ENCODE data around the gene TUBE1.
"Not testable (repeated sequence)": the region's sequence is repeated elsewhere in the genome, so short reads cannot be mapped to it uniquely, and the experiment has no call there.

Gene TUBE1

GRCh38 chr6:112087136-112087911 is at the start of gene TUBE1, which contains the start of gene FAM229B:
TUBE1 (minus strand) TSS chr6:112087482; CDS start chr6:112087434, 48 bp downstream.
FAM229B (plus strand) TSS chr6:112087591; CDS start chr6:112099284, 11,693 bp downstream.
- peak; percentile 95 for DNase-seq

GRCh38 chr6:112130878-112131277 is 43.6 kb upstream of the TUBE1 start:
- DNase-seq = no peak

GRCh38 chr6:112128208-112128607 is 40.9 kb upstream of the TUBE1 start:
- DNase-seq = no peak

- DNase-seq = no peak
These were observed 36.7 kb upstream of the TUBE1 start for GRCh38 chr6:112123982-112124381.

GRCh38 chr6:112122756-112123155 is 35.5 kb upstream of the TUBE1 start:
- no peak for DNase-seq

GRCh38 chr6:112118034-112118433 is 30.8 kb upstream of the TUBE1 start:
- no peak for DNase-seq

GRCh38 chr6:112117554-112117953 is 30.3 kb upstream of the TUBE1 start:
- peak; percentile 48 for DNase-seq

GRCh38 chr6:112116221-112116620 is 28.9 kb upstream of the TUBE1 start:
- DNase-seq = no peak

- no peak for DNase-seq
These were observed 27.4 kb upstream of the TUBE1 start for GRCh38 chr6:112114577-112115223.

- DNase-seq = no peak
These were observed 26.6 kb upstream of the TUBE1 start for GRCh38 chr6:112113918-112114317.

- no peak for DNase-seq
These were observed 26.1 kb upstream of the TUBE1 start for GRCh38 chr6:112113431-112113830.

- no peak for DNase-seq
These were observed 22.0 kb upstream of the TUBE1 start for GRCh38 chr6:112109262-112109661.

GRCh38 chr6:112106562-112106961 is 19.3 kb upstream of the TUBE1 start:
- no peak for DNase-seq

- DNase-seq = not testable (repeated sequence)
These were observed 18.7 kb upstream of the TUBE1 start for GRCh38 chr6:112106026-112106425.

GRCh38 chr6:112100561-112100960 is 13.3 kb upstream of the TUBE1 start:
- no peak for DNase-seq

- no peak for DNase-seq
These were observed 9.6 kb upstream of the TUBE1 start for GRCh38 chr6:112096901-112097300.

- no peak for DNase-seq
These were observed 634 bp upstream of the TUBE1 start for GRCh38 chr6:112087916-112088315.

- DNase-seq = peak; percentile 31
These were observed 542 bp downstream of the TUBE1 start for GRCh38 chr6:112086744-112087135.

- no peak for DNase-seq
These were observed 1.8 kb downstream of the TUBE1 start for GRCh38 chr6:112085286-112086065.

- no peak for DNase-seq
These were observed 5.7 kb downstream of the TUBE1 start for GRCh38 chr6:112081569-112081968.

- no peak for DNase-seq
These were observed 20.7 kb downstream of the TUBE1 start for GRCh38 chr6:112066606-112067005.

- no peak for DNase-seq
These were observed 21.8 kb downstream of the TUBE1 start for GRCh38 chr6:112065426-112065986.

GRCh38 chr6:112062966-112063365 is 24.3 kb downstream of the TUBE1 start:
- DNase-seq = no peak
